SHP77 (cell line): ENCODE measurements around the gene LILRB3.
"Not testable (repeated sequence)": the region's sequence is repeated elsewhere in the genome, so short reads cannot be mapped to it uniquely, and the experiment has no call there.

ENCODE experiments used
- DNase-seq, 2 experiments: peaks; one replicate each; lab custom pipeline; 2025; lab: John Stamatoyannopoulos, UW

LILRB3 gene

DNA sequence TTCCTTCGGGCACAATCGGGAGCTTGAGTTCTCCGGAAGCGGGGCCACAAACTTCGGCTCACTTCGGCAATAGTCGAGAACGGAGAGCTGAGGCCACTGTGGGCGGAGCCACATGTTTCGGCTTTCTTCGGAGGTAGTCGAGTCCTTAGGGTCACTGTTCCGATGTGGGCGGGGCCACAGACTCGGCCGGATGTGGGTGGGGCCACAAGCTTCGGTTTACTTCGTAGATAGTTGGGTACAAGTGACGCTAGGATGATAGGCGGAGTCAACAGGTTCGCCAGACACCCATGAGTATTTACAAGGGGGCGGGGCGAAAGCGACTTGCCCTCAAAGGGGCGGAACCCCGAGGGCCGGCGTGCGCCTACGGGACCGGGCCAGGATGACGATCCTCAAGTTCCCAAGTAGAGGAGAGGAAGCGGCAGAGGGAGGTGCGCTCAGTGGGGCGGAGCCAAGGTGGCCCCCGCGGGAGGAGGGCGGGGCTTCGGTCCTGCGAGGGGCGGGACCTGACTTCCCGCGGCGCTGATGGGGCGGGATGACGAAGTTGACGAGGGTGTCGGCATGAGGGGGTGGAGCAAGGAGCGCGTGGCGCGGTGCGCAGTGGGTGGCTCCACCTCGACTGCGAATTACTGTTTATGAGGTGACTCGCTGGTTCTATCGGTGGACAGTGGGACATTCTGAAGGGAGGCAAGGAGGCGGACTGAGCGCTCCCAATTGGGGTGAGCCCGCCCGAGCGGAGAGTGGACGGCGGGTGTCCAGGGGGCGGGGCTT lies 32.9 kb downstream of the LILRB3 start:
- DNase-seq = peak; percentile 100

- no peak for DNase-seq
Observed at GRCh38 chr19:54189145-54189734, 33.6 kb downstream of the LILRB3 start, which contains the start of gene MBOAT7. MBOAT7 (minus strand) TSS chr19:54189580; CDS start chr19:54188508, 1,072 bp downstream.

- DNase-seq = no peak
Observed at GRCh38 chr19:54188215-54188871, 34.5 kb downstream of the LILRB3 start.

- no peak for DNase-seq
Observed at GRCh38 chr19:54186934-54187381, 35.8 kb downstream of the LILRB3 start.

DNA sequence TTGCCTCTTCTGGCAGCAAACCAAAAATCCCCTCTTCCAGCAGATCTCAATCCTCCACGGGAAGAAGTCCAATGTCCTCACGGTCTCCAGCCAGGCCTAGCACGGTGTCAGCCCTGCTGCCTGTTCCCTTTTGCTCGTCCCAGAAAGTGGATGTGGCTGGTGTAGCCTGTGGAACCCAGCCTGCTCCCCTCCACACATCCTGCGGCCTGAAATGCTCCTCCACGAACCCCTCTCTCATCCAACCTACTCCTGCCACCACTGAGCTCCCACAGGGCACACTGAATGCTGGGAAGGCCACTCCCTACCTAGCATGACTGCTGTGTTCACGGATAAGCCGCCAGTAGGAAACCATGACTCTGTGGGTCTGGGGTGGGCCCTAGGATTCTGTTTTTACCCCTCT lies 36.5 kb downstream of the LILRB3 start:
- DNase-seq = no peak

- DNase-seq = no peak
Observed at GRCh38 chr19:54183431-54183830, 39.4 kb downstream of the LILRB3 start.

DNA sequence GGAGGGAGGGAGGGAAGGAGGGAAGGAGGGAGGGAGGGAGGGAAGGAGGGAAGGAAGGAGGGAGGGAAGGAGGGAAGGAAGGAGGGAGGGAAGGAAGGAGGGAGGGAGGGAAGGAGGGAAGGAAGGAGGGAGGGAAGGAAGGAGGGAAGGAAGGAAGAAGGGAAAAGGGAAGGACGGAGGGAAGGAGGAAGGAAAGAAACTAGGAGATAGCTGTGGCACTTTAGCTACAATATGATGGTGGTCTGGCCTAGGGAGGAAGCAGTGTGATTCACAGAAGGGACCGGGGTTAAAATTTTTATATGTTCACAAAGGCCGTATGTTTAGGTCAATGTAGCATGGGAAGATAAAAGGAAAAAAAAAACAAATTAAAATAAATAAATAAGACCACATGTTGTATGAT lies 40.9 kb downstream of the LILRB3 start:
- not testable (repeated sequence) for DNase-seq

- no peak for DNase-seq
Observed at GRCh38 chr19:54180691-54181091, 42.1 kb downstream of the LILRB3 start.

GRCh38 chr19:54179921-54180461 lies 42.8 kb downstream of the LILRB3 start:
- DNase-seq = no peak

DNA sequence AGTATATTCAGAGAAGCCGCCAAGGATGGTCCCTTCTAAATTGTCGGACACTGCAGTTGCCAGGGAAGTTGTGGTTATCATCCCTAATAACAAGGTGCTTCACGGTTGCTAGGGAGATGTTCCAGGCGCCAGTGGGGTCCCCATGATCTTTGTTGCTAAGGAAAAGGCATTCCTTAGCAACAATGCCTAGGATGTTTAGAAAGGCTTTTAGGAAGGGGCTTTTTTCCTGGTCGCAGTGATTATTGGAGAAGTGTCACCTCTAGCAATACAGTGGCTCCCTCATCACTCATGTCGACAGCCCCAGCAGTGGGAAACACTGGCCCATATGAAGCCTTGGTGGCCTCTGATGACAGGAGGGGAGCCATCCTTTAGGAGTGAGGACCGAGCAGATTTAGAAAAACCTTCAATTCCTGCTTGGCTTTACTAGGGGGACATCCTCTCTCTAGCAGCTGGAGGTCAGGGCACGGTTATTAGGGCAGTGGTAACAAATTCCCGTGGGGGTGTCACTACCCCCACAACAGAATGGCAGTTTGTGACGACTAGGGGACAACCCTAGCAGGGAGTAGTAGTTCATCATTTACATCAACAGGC lies 43.5 kb downstream of the LILRB3 start:
- DNase-seq = no peak

GRCh38 chr19:54178581-54179261 lies 44.1 kb downstream of the LILRB3 start:
- peak in 1 of 2 experiments; percentile 3 for DNase-seq

- DNase-seq = no peak
Observed at GRCh38 chr19:54173951-54174834, 48.6 kb downstream of the LILRB3 start.

- no peak for DNase-seq
Observed at GRCh38 chr19:54173359-54173699, 49.5 kb downstream of the LILRB3 start.

- DNase-seq = peak in 1 of 2 experiments; percentile 15
Observed at GRCh38 chr19:54172471-54173358, 50.1 kb downstream of the LILRB3 start, which contains the start of gene TMC4. TMC4 (minus strand) TSS chr19:54173160; CDS start chr19:54173117, 43 bp downstream.

GRCh38 chr19:54171736-54172431 lies 50.9 kb downstream of the LILRB3 start:
- DNase-seq = not testable (repeated sequence)

DNA sequence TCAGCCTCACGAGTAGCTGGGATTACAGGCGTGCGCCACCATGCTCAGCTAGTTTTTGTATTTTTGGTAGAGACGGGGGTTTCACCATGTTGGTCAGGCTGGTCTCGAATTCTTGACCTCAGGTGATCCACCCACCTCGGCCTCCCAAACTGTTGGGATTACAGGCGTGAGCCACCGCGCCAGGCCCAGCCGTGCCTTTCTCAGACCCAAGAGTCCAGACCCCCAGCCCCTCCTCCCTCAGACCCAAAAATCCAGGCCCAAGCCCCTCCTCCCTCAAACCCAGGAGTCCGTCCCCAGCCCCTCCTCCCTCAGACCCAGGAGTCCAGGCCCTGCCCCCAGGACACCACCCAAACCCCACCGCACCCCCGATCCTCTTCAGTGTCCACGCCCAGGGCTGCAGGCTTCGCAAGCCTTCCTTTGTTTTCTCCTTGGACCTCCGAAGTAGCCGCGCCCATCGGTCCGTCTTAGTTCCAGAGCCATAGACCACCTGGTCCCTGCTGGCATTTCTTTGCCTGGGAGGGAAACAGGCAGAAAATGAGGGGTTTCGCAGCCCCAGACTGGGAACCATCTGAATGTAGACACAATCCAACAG lies 53.6 kb downstream of the LILRB3 start:
- DNase-seq = no peak

DNA sequence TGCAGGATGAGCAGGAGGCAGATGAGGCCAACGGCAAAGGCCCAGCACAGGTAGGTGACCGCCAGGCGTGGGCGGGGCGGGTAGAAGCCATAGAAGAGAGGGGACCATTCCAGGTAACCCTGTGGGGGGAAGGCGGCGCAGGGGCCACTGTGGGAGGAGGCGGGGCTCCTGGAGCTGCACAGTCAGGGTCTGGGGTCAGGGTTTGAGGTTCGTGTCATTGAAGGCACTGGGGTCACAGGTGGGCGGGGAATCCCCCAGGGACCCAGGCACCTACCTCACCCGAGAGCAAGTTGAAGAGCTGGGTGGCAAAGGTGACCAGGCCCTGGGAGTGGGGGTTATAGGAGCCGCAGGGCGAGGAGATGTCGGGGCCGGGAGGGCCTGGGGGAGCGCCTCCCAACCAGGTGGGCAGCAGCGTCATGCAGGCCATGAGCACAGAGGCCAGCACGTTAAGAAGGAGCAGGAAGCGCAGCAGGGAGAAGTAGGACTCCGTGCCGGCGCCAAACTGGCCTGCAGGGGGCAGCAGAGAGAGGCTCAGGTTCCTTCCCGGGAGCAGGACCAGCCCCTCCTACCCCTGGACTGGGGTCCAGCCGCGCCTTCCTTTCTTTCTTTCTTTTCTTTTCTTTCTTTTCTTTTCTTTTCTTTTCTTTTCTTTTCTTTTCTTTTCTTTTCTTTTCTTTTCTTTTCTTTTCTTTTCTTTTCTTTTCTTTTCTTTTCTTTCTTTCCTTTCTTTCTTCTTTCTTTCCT lies 54.5 kb downstream of the LILRB3 start:
- peak; percentile 70 to 80 for DNase-seq
